ENCODE results near the gene SLC2A9. TPM values are rescaled to one million over a fixed set of nuclear protein-coding genes. Genes with fewer than 3 reads are reported as not detected.

SLC2A9 gene
- total and polyA plus RNA-seq, 2 of the 13 experiments (the other 11 are each of a cell fraction or from before 2014, with no cell fraction given), result 36.2 to 42.3 TPM

- Histone ChIP-seq H3K9ac (ENCODE audit: insufficient read depth, low read depth, low read length) (no peak overlapping the region), H3K4me1 (ENCODE audit: insufficient read depth, low read length) (no peaks in the 10 kb centered on the region), H3K4me2 (ENCODE audit: low read depth, low read length) (no peak overlapping the region), H3K79me2 (ENCODE audit: insufficient read depth, low read length) (no peaks in the 10 kb centered on the region), H3K36me3 (replicated peaks in 1 of 2; ENCODE audit: control insufficient read depth in 1 of 2, insufficient read depth in 2 of 2, low read length in 2 of 2) (peaks cover 12 to 70% of the 10 kb centered on the region in 2 experiments), H3K4me3 (replicated peaks in 1 of 3; ENCODE audit: insufficient read depth in 1 of 3, low read depth in 2 of 3, low read length in 3 of 3) (no peak overlapping the region), H3K27ac (ENCODE audit: extremely low read length, insufficient read depth, low read length) (no peak overlapping the region), H4K20me1 (ENCODE audit: insufficient read depth, low read length) (no peaks in the 10 kb centered on the region), H2AFZ (ENCODE audit: low read length) (no peak overlapping the region), H3K27me3 (ENCODE audit: control insufficient read depth in 1 of 2, insufficient read depth in 2 of 2, low read length in 2 of 2) (no peaks in the 10 kb centered on the region), H3K9me3 (ENCODE audit: low read length) (no peaks in the 10 kb centered on the region)
- TF ChIP-seq ATF4 (CRISPR knock-in tag; IDR thresholded peaks at IDR 0.05), result peak in 1 of 2 experiments; percentile 34; a peak in 1 of 4 replicates
- TF ChIP-seq GMEB2 (CRISPR knock-in tag; IDR thresholded peaks at IDR 0.05; ENCODE audit: low read depth), result no peak
- in situ Hi-C loops (cut with HindIII; ENCODE audit: extremely low pct_ligation_motif_present, low pct_unique_long_range_greater_than_20kb) (no loop called here), intact Hi-C loops (cut with micrococcal nuclease; ENCODE audit: unreplicated experiment) (no loop called here)
- ATAC-seq, result no peak
- POLR2A ChIA-PET, result no interaction called here
- DNase-seq (ENCODE audit: low spot score), result no peak
- CTCF ChIA-PET (ENCODE audit: low intra/inter-chr PET ratio, low total read pairs), result no interaction called here
- FAIRE-seq, result no peak
- 93% methylated on average over 6 of the region's 8 CpGs for WGBS (ENCODE audit: low lambda C conversion rate)
- BruUV-seq (replicated peaks), result no TSS peak
Measured at GRCh38 chr4:9925750-9926439, 95.4 kb downstream of the SLC2A9 start.

- H3K36me3 ChIP-seq (replicated peaks in 1 of 2; ENCODE audit: control insufficient read depth in 1 of 2, insufficient read depth in 2 of 2, low read length in 2 of 2), result peaks cover 16 to 69% of the 10 kb centered on the region in 2 experiments
- no peak for FAIRE-seq
- no peak for ATAC-seq
- H3K27me3 ChIP-seq (ENCODE audit: control insufficient read depth in 1 of 2, insufficient read depth in 2 of 2, low read length in 2 of 2), result no peaks in the 10 kb centered on the region
- H3K9me3 ChIP-seq (ENCODE audit: low read length), result no peaks in the 10 kb centered on the region
- BruUV-seq (replicated peaks), result no TSS peak
- no peaks in the 10 kb centered on the region for H3K4me1 ChIP-seq (ENCODE audit: insufficient read depth, low read length)
- H4K20me1 ChIP-seq (ENCODE audit: insufficient read depth, low read length), result no peaks in the 10 kb centered on the region
- H3K4me2 ChIP-seq (ENCODE audit: low read depth, low read length), result no peak overlapping the region
- intact Hi-C loops (cut with micrococcal nuclease; ENCODE audit: unreplicated experiment) (no loop called here), in situ Hi-C loops (cut with HindIII; ENCODE audit: extremely low pct_ligation_motif_present, low pct_unique_long_range_greater_than_20kb) (no loop called here)
- POLR2A ChIA-PET, result no interaction called here
- H3K79me2 ChIP-seq (ENCODE audit: insufficient read depth, low read length), result no peaks in the 10 kb centered on the region
- CTCF ChIA-PET (ENCODE audit: low intra/inter-chr PET ratio, low total read pairs), result no interaction called here
- no peak overlapping the region for H3K4me3 ChIP-seq (replicated peaks in 1 of 3; ENCODE audit: insufficient read depth in 1 of 3, low read depth in 2 of 3, low read length in 3 of 3)
- no peak overlapping the region for H3K27ac ChIP-seq (ENCODE audit: extremely low read length, insufficient read depth, low read length)
- H2AFZ ChIP-seq (ENCODE audit: low read length), result no peak overlapping the region
- no peak for TF ChIP-seq ZNF746 (CRISPR knock-in tag; IDR thresholded peaks at IDR 0.05)
- TF ChIP-seq ZBTB3 (CRISPR knock-in tag; IDR thresholded peaks at IDR 0.05; ENCODE audit: borderline replicate concordance, low read depth), result no peak
- no peak for TF ChIP-seq MAX (IDR thresholded peaks at IDR 0.05)
- no peak for TF ChIP-seq HCFC1 (IDR thresholded peaks at IDR 0.05; ENCODE audit: low read depth, low read length)
- no peak for TF ChIP-seq FOSL2 (CRISPR knock-in tag; IDR thresholded peaks at IDR 0.05)
- 93% methylated on average over 4 of the region's 4 CpGs for WGBS (ENCODE audit: low lambda C conversion rate)
- no peak for DNase-seq (ENCODE audit: low spot score)
- no peak overlapping the region for H3K9ac ChIP-seq (ENCODE audit: insufficient read depth, low read depth, low read length)
Measured at GRCh38 chr4:9924750-9925149, 96.5 kb downstream of the SLC2A9 start.

Data from HepG2 (cell line).